ENCODE measurements around the gene CARD19.

Gene CARD19

DNA sequence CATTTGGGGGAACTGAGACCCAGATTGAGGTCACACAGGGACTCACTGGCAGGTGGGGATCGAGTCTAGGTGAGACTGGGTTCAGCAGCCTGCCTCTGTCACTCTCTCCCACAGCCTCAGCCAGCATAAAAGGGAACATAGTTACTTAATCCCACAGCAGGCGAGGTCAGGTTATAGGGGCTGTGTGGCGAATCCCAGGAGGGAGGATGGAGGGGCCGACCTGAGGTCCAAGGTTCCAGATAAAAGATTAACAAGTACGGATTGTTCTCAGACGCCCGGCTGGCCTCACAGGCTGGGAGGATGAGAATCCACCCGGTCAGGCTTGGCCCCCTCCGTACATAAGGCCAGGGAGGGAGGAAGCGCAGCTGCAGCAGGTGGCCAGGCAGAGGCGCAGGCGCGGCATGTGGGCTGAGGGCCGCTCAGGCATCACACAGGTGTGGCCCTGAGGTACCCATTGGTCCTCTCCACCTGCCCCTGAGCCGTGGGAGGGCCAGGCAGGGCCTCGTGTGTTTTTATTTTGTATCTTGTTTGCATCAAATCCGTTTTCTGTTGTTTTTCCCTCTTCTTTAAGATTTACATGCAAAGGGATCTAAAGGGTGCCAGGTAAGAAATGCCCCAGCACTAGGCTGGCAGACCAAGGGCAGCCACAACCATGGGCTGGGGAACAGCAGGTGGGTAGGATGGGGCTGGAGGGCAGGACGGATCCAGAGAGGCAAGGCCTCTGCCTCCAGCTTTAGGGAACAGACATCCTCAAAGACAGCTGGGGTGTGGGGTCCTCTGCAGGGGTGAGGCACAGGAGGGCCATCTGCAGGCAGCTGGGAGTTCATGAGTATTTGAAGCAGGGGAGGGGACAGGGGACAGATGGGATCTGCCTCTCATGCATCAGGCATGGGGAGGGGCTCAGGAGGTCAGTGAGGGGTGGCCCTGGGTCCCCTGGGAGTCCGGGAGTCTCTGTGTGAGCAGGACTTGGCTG is 33.9 kb upstream of the CARD19 start:
- Histone ChIP-seq H3K9me3 (ENCODE audit: control insufficient read depth, insufficient read depth, low read length) (no peaks in the 10 kb centered on the region), H3K27me3 (ENCODE audit: control insufficient read depth, low read length) (no peaks in the 10 kb centered on the region), H4K20me1 (ENCODE audit: control insufficient read depth, insufficient read depth, low read depth, low read length) (no peaks in the 10 kb centered on the region), H3K4me1 (ENCODE audit: control insufficient read depth, low read length) (peaks cover 87% of the 10 kb centered on the region), H3K4me2 (ENCODE audit: low read length) (peak overlapping the region; percentile 94), H3K27ac (ENCODE audit: low read depth, low read length) (peak overlapping the region; percentile 93), H3K36me3 (ENCODE audit: control insufficient read depth, low read length) (peaks cover 56% of the 10 kb centered on the region), H3K79me2 (ENCODE audit: control insufficient read depth, low read length) (peaks cover 67% of the 10 kb centered on the region), H3F3A (ENCODE audit: control insufficient read depth, insufficient read depth) (peaks cover 48% of the 10 kb centered on the region), H3K9me2 (replicated peaks; ENCODE audit: control insufficient read depth, low read length) (no peaks in the 10 kb centered on the region), H3K4me3 (ENCODE audit: low read length) (peak overlapping the region; percentile 87)
- TF ChIP-seq EZH2phosphoT487 (IDR thresholded peaks at IDR 0.05; ENCODE audit: borderline replicate concordance, low read length): no peak
- TF ChIP-seq, protein P1, sequence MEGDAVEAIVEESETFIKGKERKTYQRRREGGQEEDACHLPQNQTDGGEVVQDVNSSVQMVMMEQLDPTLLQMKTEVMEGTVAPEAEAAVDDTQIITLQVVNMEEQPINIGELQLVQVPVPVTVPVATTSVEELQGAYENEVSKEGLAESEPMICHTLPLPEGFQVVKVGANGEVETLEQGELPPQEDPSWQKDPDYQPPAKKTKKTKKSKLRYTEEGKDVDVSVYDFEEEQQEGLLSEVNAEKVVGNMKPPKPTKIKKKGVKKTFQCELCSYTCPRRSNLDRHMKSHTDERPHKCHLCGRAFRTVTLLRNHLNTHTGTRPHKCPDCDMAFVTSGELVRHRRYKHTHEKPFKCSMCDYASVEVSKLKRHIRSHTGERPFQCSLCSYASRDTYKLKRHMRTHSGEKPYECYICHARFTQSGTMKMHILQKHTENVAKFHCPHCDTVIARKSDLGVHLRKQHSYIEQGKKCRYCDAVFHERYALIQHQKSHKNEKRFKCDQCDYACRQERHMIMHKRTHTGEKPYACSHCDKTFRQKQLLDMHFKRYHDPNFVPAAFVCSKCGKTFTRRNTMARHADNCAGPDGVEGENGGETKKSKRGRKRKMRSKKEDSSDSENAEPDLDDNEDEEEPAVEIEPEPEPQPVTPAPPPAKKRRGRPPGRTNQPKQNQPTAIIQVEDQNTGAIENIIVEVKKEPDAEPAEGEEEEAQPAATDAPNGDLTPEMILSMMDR (IDR thresholded peaks at IDR 0.05; ENCODE audit: low read depth, low read length, poor library complexity, severe bottlenecking): peak; percentile 54

DNA sequence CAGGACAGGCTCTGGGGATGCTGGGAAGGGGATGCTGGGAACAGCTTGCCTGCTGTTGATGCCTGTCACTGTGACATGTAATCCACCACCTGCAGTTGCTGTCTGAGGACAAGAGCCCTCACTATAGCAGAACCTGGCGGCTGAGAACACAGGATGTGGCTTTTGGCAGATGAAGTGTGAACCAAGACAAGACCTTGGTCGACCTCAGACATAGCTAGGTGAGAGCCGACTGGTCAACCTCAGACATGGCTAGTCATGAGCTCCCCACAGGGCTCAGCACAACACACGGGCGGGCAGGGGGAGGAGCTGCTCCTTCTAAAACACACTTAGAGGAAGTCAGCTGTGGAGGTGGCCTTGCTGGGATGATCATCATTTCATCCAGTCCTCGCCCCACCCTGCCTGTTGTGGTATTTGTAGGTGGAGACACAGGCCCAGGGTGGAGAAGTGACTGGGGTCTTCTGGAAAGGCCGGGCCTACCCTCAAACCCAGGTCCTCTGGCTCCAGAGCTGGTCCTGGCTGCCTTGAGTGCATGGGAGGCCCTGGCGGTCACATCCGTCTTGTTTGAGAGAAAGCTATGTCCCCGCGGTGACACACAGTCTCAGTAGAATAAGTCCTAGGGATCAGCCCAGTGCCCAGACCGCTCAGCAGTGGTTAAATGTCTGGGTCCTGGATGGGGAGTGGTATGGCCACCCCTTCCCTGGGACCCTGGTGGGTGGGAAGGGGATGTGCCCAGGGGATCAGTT is 31.5 kb upstream of the CARD19 start:
- no peaks in the 10 kb centered on the region for H3K27me3 ChIP-seq (ENCODE audit: control insufficient read depth, low read length)
- H3K27ac ChIP-seq (ENCODE audit: low read depth, low read length): peak overlapping the region; percentile 93
- no peak for TF ChIP-seq EZH2phosphoT487 (IDR thresholded peaks at IDR 0.05; ENCODE audit: borderline replicate concordance, low read length)
- TF ChIP-seq, protein P1 (IDR thresholded peaks at IDR 0.05; ENCODE audit: low read depth, low read length, poor library complexity, severe bottlenecking): no peak
- peak overlapping the region; percentile 94 for H3K4me2 ChIP-seq (ENCODE audit: low read length)
- peaks cover 32% of the 10 kb centered on the region for H3F3A ChIP-seq (ENCODE audit: control insufficient read depth, insufficient read depth)
- H3K4me1 ChIP-seq (ENCODE audit: control insufficient read depth, low read length): peaks cover 63% of the 10 kb centered on the region
- peak overlapping the region; percentile 87 for H3K4me3 ChIP-seq (ENCODE audit: low read length)
- no peaks in the 10 kb centered on the region for H3K9me2 ChIP-seq (replicated peaks; ENCODE audit: control insufficient read depth, low read length)
- H3K9me3 ChIP-seq (ENCODE audit: control insufficient read depth, insufficient read depth, low read length): no peaks in the 10 kb centered on the region
- peaks cover 88% of the 10 kb centered on the region for H3K79me2 ChIP-seq (ENCODE audit: control insufficient read depth, low read length)
- no peaks in the 10 kb centered on the region for H4K20me1 ChIP-seq (ENCODE audit: control insufficient read depth, insufficient read depth, low read depth, low read length)
- H3K36me3 ChIP-seq (ENCODE audit: control insufficient read depth, low read length): peaks cover 77% of the 10 kb centered on the region

DNA sequence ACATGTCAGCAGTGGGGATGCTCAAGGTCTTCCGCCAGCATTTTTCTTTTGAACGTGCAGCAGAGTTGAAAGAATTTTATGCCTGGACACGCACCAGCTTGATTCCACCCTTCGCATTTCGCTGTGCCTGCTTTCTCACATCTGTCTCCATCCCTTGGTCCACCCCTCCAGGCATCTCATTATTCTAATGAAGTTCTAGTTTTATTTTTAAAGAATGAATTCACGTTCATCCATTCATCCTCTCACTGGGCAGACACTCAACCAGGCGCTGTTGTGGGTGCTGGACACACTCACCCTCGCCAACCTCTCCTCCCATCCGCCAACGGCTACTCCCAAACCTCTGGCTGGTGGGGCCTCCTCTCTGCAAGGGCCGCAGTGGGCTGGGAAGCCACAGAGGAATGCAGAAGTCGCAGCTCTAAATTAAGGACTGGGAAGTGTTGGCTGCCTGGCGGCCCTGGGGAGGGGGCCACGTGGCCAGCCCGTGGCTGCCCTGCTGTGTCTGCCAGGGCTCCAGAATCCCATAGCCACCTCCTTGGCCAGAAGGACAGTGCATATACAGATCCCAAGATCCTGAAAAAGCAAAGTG is 30.8 kb upstream of the CARD19 start:
- H3K27me3 ChIP-seq (ENCODE audit: control insufficient read depth, low read length): no peaks in the 10 kb centered on the region
- H3K27ac ChIP-seq (ENCODE audit: low read depth, low read length): peak overlapping the region; percentile 93
- H3K4me1 ChIP-seq (ENCODE audit: control insufficient read depth, low read length): peaks cover 56% of the 10 kb centered on the region
- TF ChIP-seq EZH2phosphoT487 (IDR thresholded peaks at IDR 0.05; ENCODE audit: borderline replicate concordance, low read length): no peak
- TF ChIP-seq, protein P1 (IDR thresholded peaks at IDR 0.05; ENCODE audit: low read depth, low read length, poor library complexity, severe bottlenecking): no peak
- no peaks in the 10 kb centered on the region for H3K9me3 ChIP-seq (ENCODE audit: control insufficient read depth, insufficient read depth, low read length)
- peaks cover 28% of the 10 kb centered on the region for H3F3A ChIP-seq (ENCODE audit: control insufficient read depth, insufficient read depth)
- no peaks in the 10 kb centered on the region for H4K20me1 ChIP-seq (ENCODE audit: control insufficient read depth, insufficient read depth, low read depth, low read length)
- H3K36me3 ChIP-seq (ENCODE audit: control insufficient read depth, low read length): peaks cover 79% of the 10 kb centered on the region
- H3K9me2 ChIP-seq (replicated peaks; ENCODE audit: control insufficient read depth, low read length): no peaks in the 10 kb centered on the region
- H3K4me2 ChIP-seq (ENCODE audit: low read length): peak overlapping the region; percentile 94
- peak overlapping the region; percentile 87 for H3K4me3 ChIP-seq (ENCODE audit: low read length)
- peaks cover 87% of the 10 kb centered on the region for H3K79me2 ChIP-seq (ENCODE audit: control insufficient read depth, low read length)

Measured in DOHH2 (cell line).